Right renal cortex interstitium (tissue), 3 donors: ENCODE results near the gene C15orf40. TPM values are rescaled to one million over a fixed set of nuclear protein-coding genes. Genes with fewer than 3 reads are reported as not detected.

Experiments
- DNase-seq, 3 donors: peaks; one replicate each; pipeline ENCODE4 v3.0.0-alpha.2; 2013; ENCODE audit warnings: low read depth in 3 of 3, low spot score in 2 of 3
- polyA plus RNA-seq, 3 donors: library from polyadenylated mRNA; unstranded; fragments of 120-200 nt; gene quantifications; one replicate each; pipeline ENCODE4 v1.2.1, GENCODE V29; 2013; ENCODE audit not compliant: insufficient read length in 3 of 3

C15orf40 gene
- polyA plus RNA-seq, 3 donors: 31.7 to 36.5 (median 32.7) TPM

DNA sequence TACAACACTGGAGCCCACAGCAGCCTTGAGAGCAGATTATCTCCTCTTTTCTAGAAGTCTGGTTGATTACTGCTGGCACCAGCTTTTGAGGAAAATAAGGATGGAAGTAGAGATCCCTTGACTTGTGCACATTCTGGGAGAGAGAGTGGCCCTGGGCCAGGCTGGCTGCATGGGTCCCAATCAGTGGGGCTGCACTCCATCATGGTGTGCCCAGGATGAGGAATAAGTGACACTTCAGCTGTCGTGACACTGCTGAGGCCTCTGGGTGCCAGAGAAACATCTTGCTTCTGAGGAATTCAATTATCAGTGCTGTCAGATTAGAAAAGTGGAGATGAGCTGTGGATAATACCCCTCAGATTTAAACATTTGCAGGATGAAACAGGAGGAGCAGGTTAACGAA is 16.4 kb downstream of the C15orf40 start:
- DNase-seq: no peak

DNA sequence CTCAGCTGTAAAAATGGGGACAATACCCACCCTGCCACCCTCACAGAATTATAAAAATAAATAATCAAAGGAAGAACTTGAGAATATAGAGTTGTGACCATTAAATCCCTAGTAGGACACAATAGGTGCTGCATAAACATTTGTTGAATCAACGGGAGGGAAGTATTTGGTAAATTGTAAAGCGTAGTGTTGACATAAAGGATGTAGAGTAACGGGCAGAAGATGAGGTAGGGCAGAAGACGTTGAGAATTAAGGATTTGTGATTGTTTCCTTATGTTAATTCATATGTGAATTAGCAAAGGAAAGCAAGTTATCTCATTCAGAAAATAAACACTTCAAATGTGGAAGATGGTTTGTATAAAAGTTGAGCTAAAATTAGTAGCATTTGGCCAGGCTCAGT is 18.3 kb downstream of the C15orf40 start:
- no peak for DNase-seq

DNA sequence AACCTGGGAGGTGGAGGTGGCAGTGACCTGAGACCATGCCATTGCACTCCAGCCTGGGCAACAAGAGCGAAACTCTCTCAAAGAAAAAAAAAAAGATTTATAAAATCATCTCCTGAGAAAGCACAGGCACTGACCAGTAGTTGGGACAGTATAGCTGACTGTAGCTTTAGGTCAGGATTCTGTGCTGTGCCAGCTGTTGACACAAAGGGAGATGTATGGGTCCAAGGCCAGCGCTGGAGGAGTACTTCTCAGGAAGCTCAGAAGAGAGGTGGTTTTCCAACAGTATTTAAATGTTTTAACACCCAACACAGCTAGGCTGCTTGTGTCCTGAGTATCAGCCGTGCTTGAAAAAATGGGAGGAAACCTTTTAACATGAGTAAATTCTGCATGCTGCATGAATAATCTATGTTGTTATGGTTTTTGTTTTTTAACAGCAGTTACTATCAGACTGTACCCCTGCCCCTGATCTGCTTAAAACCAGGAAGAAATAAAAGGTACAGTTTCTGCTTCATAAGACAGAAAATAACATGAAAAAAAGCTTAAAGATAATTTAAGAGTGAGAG is 18.9 kb downstream of the C15orf40 start:
- DNase-seq: no peak

DNA sequence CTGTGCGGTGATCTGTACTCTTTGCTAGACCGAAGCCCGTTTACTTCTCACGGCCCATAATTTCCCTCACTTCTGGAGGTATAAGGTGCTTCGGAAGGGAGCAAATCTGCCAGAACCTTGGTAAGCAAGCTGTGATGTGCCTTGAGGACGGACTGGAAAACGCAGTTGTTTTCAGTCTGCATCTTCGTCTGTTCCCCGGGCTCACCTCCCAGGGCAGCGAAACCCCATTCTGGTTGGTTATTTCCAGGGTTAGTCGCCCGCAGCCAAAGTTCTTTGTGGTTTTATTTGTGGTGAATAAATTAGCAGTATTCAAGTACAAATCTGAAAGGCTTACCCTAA is 25.0 kb downstream of the C15orf40 start:
- DNase-seq: no peak

DNA sequence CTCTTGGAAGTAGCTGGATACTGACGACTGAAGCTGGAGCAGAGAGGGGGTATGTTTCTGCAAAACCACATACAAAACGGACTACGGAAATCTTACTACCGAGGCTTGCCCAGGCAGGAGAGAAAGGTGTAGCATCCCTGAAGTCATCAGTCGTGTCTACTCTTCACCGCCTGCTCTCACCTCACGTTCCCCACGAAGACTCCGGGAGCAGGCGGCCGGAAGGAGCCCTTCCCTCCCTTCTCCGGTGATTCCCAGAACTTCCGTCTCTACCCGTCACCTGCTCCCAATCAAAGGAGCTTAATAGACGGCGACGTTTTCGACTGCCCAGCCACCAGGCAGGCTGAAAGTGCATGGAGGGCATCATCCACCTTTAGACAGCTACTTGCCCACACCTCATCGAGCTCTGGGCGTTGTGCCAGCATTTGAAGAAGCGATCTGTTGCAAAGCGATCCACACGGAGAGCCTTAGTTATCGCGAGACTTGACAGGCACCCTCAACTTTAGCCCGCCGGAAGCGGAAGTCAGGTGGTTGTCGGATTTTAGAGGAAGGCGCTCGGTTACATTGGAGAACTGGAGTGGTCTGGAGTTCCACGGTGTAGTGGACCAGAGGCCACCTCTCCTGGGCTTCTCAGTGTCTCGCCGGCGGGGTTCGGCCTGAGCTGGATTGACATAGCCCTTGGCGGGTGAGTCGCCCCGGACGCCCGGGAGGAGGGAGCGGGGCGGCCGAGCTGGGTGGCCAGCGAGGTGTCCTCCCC is 25.6 kb downstream of the C15orf40 start, which contains the start of gene RAMAC:
TSS of gene RAMAC (plus strand) at position 523 of the 754 bp plus-strand sequence. CDS start 2,809 bp downstream, outside the sequence.
- DNase-seq: peak; percentile 94 to 96 (median 95)

DNA sequence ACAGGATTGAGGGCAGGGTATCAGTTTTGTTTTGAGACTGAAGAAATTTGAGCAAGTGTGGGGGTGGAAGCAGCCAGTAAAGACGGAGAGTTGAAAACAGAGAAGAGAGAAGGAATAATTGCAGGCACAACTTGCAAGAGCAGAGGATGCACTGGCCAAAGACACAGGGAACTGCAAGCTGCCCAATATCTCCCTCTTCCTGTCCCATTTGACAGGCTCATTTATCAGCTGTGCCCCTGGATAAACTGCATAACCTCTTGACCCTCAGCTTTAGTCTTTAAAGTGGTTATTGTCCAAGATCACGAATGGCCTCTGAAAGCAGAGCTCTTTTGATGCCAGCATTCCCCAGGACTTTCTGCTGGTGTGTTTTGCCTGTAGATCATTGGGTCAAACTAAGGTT is 30.5 kb downstream of the C15orf40 start:
- DNase-seq: no peak

DNA sequence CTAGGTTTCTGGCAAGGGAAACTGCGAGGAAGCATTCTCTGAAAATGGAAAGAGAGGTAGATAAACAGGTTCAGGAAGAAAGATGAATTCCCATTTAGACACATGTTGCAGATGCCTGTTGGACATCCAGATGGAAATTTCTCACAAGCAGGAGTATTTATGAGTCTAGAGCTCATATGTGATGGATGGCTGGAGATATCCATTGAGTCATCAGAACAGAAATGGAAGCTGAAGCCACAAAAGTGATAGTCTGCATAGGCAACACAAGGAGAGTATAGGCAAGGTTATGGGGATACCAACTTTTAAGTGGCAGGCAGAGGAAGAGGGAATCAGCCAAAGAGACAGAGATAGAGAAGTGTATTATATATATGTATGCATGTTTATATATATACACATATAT is 31.7 kb downstream of the C15orf40 start:
- DNase-seq: no peak

DNA sequence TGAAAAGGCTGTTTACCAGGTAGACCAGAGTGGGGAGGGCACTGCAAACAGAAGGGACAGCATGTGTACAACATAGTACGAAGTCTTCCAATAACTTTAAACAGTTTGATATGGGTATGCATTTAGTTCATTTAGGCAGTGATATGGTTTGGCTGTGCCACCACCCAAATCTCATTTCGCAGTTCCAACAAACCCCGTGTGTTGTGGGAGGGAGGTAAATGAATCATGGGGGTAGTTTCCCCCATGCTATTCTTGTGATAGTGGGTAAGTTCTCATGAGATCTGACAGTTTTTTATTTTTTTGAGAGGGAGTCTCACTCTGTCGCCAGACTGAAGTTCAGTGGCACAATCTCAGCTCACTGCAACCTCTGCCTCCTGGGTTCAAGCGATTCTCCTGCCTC is 33.0 kb downstream of the C15orf40 start:
- DNase-seq: no peak

DNA sequence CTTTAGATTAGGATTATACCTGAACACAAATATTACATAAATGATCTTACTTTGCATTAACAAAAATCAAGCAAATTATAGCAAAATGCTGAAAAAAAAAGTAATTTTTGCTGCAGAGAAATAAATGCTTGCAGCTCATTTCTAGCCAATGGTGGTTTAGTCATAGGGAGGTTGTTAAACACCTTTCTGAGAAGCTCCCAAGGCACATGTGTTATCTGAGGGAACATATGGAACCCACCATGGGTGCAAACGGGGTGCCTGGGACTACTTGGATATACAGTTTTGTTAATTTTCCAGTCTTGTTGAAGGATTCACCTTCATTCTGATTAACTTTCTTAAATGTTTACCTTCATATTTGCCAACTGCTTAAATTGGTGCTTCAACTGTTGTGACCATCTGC is 34.4 kb downstream of the C15orf40 start:
- DNase-seq: no peak

DNA sequence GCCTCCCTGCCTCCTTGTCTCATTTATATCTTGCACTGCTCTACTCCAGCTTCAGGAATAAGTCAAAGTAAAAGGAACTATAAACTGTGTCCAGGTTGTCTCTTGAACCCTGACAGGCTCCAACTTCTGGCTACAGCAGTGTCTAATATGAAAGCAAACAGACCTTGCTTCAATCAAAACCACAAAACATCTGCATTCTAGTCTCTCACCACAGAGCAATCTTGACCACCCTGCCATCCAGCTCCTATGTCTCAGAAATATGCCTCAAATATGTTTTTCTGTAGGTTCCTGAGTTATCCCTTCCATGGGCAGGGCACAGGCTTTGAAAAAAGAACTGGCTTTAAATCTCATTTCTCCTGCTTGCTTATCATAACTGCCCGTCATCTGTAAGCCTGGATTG is 38.4 kb downstream of the C15orf40 start:
- DNase-seq: no peak

DNA sequence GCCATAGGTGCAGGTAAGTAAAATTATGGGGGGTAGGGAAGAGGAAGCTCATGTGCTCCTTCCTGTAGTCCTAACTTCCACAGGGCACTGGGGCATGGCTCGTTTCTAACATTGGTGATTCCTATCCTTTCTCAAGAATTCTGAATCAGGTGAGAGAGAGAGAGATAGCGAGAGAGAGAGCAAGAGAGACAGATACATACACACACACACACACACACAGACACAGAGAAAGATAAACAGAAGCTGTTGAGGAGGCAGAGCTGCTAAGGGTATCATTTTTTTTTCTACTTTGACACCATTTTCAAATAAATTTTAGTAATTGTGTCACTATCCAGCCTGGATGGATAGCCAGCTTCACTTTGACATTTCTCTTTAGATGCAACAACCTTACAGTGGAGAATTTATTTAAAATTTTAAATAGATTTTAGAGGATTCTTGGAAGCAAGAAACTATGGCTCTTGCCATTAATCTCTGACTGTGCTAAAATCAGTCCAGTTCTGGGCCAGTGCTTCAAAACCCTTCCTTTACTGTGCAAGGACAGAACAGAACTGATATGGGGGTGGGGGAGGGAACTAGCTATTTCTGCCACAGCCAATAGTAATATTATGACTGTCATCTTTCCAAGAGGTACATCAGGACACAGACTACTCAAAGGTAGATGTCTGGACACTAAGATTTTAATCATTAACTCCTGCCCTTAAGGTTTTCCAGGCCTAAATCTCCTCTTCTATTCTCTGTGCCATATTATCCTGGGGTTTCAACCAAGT is 40.0 kb downstream of the C15orf40 start:
- no peak for DNase-seq

DNA sequence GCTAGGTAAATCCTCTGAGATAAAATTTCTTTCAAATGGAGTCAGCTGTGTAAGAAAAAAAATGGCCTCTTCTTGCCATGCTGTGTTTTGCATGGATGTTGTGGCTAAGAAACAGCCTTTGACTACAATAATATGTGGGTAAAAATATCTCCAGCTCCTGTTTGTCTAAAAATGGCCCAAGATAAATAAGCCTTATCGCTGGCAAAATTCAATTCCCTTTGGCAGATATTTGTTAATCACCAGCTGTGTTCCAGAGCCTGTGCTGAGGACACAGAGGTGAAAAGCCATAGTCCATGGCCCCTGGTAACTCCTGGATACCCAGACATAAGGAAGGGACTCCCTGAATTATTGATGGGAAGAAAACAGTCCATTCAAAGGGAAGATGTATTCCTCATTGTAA is 40.7 kb downstream of the C15orf40 start:
- no peak for DNase-seq

DNA sequence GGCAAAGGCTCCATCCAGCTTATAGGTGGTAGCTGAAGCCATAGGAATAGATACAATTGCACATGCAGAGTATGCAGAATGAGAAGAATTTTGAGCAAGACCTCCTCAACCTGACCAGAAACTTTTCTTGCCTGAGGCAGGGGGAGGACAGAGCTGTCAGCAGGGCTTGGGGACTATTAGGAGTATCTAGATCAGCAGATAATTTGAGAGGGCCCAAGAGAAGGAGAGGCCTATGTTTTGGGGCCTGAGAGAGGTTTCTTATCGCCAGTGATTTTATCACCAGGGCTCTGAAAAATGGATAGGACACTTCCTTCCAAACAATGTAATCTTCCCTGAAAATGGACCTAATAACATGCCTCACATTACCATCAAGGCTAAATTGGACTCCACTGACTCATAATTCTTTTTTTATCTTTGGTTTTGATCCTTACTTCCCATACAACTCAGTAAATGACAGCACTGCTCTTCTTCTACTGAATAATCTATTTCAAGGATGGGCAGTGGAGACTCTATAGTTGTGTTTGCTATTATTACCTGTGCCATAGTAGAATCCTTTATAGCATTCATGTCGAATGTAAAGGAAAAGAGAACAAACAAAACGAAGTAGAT is 41.3 kb downstream of the C15orf40 start:
- DNase-seq: no peak

DNA sequence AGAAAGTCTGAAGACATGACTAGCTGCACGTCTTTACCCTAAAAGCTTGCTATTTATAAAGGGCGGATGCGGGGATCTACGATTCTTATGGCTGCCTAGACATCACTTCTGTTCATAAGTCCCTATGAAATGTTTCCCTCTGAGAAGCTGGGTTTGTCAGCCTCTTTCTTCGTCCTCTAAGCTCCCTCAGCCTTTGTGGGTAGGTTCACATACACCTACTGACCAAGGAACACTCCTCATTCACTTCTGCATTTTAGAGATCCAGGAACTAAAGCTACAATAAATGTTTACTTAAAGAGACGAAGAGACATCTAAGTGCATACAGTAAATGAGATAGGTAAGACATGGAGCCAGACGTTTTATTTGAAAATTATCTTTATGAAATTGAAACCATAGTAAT is 42.1 kb downstream of the C15orf40 start:
- no peak for DNase-seq

DNA sequence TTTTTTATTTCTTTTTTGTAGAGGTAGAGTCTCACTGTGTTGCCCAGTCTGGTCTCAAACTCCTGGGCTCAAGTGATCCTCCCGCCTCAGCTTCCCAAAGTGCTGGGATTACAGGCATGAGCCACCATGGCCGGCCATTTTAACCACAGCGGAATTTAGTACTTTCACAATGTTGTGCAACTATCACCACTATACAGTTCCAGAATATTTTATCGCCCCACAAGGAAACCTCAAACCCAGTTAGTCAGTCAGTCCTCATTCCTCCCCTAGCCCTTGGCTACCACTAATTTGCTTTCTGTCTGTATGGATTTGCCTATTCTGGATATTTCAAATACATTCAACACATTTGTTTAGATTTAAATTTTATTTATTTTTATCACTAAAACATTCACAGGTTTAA is 43.4 kb downstream of the C15orf40 start:
- DNase-seq: no peak

DNA sequence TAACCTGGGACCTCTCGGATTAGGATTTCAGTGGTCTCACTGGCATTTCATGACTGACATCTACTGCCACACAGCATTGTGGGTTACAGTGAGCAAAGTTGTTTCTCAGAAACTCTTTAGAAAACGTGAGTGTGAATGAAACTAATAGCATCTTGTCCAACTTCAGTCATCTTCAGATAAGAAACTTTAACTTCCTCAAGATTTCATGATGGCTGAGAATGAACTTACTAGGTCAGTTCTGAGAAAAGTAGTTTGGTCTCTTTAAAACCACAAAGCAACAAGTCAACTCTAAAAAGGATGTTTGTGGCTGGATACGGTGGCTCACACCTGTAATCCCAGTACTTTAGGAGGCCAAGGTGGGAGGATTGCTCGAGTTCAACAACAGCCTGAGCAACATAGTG is 44.8 kb downstream of the C15orf40 start:
- DNase-seq: no peak

DNA sequence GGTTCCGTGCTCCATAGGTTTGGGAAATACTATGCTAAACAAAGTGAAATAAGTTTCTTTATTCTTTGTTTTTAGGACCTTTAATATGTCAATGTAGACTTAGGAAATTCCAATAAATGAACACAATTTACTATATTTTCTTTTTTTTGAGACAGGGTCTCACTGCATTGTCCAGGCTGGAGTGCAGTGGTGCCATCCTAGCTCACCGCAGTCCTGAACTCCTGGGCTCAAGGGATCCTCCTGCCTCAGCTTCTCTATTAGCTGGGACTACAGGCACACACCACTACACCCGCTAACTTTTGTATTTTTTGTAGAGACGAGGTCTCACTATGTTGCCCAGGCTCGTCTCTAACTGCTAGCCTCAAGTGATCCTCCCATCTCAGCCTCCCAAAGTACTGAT is 46.5 kb downstream of the C15orf40 start:
- no peak for DNase-seq

DNA sequence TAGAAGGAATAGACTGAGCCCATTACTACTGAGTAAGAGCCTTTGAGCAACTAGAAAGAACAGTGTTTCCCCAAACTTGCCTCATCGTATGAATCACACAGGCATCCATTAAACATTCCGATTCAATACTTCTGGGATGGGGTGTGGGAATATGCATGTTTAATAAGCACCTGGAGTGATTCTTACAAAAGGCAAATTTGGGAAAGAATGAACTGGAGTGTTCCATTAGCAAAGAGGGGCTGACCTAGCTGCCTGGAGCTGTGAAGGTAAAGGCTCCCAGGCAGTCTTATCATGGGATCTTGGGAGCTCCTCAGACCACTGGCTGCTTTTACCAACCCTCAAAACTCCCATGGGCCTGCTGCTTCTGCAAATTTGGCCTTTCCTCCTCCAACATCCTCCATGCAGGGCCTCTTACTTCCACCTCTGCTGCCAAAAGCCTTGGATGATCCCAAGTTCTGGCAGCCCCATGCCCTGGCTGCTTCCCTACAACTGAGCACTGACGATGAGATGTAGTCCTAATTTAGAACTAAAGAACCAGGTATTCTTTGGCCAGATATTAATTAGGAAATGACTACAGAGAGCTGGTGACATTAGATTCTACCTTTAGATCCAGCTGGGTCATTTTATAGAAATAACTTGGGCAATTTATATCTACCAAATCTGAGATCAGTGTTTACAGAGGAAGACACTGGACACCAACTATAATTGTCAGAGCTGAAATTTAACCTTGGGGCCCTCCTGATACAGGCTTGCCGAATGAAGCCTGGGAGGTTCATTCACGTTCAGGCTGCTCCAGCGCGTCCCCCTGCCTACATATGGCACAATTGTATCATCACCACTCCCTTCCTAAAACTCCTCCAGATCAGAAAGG is 47.7 kb downstream of the C15orf40 start:
- DNase-seq: no peak

DNA sequence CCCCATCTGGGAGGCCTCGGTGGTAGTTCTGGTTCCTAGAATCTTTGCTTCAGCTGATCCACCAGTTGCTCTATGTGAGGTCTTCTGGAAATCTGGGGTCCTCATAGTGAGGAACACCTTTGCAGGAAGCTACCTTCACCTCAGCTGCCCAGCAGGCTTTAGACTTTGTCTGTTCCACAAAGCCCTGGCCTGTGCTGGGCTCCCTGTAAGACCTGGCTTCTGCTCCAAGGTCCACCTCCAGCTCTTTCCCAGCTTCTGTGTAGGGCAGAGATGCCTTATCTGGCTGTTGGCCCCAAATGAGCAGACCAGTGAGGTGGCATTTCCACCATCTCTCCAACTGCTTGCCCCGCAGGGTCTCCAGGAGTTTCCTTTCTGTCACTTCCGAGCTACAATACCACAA is 50.7 kb downstream of the C15orf40 start:
- DNase-seq: no peak

DNA sequence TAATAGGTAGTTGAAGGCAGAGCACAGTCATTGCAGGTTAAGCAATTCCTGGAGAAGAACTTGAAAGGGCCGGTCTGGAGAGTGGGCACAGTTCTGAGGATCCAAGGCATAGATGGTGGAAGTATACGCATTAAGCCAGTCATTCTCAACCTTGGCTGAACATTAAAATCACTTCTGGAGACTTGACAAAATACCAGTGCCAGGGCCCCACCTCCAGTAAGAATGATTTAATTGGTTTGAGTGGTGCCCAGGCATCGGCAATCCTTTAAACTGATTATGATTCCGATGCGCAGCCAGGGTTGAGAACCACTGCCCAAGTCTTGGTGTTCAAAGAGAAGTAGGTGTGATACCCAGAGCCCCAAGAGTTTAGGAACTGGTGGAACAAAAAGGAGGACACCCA is 52.0 kb downstream of the C15orf40 start:
- no peak for DNase-seq

DNA sequence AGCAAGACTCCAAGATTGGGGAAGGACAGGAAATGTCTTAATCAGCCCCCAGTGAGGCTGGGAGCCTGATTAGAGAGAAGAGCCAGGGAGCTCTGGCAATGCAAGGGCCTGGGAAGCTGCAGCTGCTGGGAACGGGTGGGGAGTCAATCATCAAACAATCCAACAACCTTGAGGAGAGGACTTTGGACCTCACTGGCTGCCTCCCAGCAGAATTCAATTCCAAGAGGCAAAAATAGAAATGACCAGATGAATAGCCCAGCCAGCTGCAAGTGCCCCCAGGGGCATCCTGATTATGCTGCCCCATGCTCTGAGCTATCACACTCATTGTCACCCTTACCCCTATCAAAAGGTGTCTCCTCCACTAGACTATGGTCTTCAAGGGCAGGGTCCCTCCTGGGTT is 52.8 kb downstream of the C15orf40 start:
- no peak for DNase-seq
